ENCODE measurements around the gene CCDC201. TPM values are rescaled to one million over a fixed set of nuclear protein-coding genes. Genes with fewer than 3 reads are reported as not detected.

CCDC201 gene
- polyA plus RNA-seq, 1 of the 3 experiments (the other 2 are of a cell fraction), result not detected

DNA sequence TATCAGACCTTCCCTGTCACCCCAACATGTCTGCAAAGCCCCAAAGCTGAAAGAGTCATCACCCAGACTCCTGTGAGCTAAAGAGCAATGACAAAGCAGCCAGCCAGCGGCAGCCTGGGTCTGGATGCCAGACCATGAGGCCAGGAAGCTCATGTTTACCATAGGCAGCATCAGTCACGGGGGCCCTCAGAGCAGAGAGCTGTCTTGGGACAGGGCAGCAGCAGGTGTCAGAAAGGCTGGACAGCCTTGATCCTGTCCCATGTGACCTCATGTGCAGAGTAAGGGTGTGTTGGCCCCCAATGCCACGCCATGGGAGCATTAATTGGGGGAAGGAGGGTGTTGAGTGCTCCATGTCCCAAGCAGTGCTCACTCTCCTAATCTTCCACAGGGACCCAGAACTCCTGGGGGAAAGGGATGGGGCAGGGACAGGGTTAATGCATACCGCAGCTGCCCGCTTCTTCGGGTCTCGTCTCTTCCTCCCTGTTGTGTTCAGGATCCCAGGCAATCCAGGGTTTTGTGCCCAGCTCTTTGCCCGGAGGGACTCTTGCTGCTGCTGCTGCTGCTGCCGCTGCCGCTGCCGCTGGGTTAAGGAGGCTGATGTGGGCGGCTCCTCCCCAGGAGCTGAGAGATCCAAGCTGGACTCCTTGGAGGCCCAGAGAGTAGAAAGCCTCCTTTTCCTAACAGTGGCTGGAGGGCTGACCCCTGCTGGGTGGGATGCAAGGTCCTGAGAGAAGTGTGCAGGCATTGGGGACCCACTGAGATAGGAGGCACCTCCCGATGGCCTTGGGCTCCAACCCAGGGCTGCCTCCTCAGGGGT lies 7.1 kb downstream of the CCDC201 start:
- CTCF ChIA-PET, result interaction anchor here (1.1 to 3.2 kb wide), 3 partner anchors 8 to 57 kb away, joined by 3 to 17 read pairs (median 3); no protein-coding TSS in a partner anchor

More for the DNA sequence above, 7.1 kb downstream of the CCDC201 start:
- Histone ChIP-seq H3K4me2 (no peak overlapping the region), H2AFZ (ENCODE audit: low read depth) (no peak overlapping the region), H3K27me3 (ENCODE audit: insufficient read depth) (peaks cover 16% of the 10 kb centered on the region), H3K9me2 (no peaks in the 10 kb centered on the region), H3K4me3 (ENCODE audit: low read depth in 2 of 2, low read length in 1 of 2) (no peak overlapping the region), H3K36me3 (replicated peaks in 1 of 2; ENCODE audit: control insufficient read depth in 1 of 2, insufficient read depth in 2 of 2, low read length in 1 of 2) (no peaks in the 10 kb centered on the region), H3K9ac (no peak overlapping the region), H4K20me1 (ENCODE audit: insufficient read depth) (no peaks in the 10 kb centered on the region), H3K27ac (ENCODE audit: low read depth in 2 of 2, low read length in 1 of 2) (no peak overlapping the region), H3K9me3 (no peaks in the 10 kb centered on the region), H3F3A (replicated peaks; ENCODE audit: insufficient read depth) (no peaks in the 10 kb centered on the region), H3K4me1 (ENCODE audit: control insufficient read depth in 1 of 2, insufficient read depth in 2 of 2, low read depth in 1 of 2, low read length in 1 of 2) (no peaks in the 10 kb centered on the region; a peak in 1 of 4 replicates), H3K79me2 (ENCODE audit: insufficient read depth) (no peaks in the 10 kb centered on the region)
- 68% methylated on average over 13 of the region's 13 CpGs for WGBS (ENCODE audit: low lambda C conversion rate)
- POLR2A ChIA-PET, result no interaction called here
- DNase-seq, result no peak
- TF ChIP-seq SIN3A (IDR thresholded peaks at IDR 0.05; ENCODE audit: borderline replicate concordance, low read depth, low read length) (no peak), NFIC (IDR thresholded peaks at IDR 0.05; ENCODE audit: borderline replicate concordance) (no peak), CTCF (IDR thresholded peaks at IDR 0.05) (no peak), CHD2 (IDR thresholded peaks at IDR 0.05; ENCODE audit: low read length, partially characterized antibody) (no peak), POLR2AphosphoS5 (IDR thresholded peaks at IDR 0.05; ENCODE audit: low read depth, low read length) (no peak), TCF12 (IDR thresholded peaks at IDR 0.05) (no peak), IRF3 (IDR thresholded peaks at IDR 0.05; ENCODE audit: low read depth, low read length) (no peak), GATA2 (CRISPR knock-in tag; IDR thresholded peaks at IDR 0.05) (no peak), PBX3 (IDR thresholded peaks at IDR 0.05) (no peak), MEF2A (IDR thresholded peaks at IDR 0.05; ENCODE audit: borderline replicate concordance, low read depth) (no peak), TEAD4 (IDR thresholded peaks at IDR 0.05; ENCODE audit: borderline replicate concordance, insufficient read depth) (no peak), MXI1 (IDR thresholded peaks at IDR 0.05; ENCODE audit: low read depth, low read length) (no peak), JUND (IDR thresholded peaks at IDR 0.05) (no peak)
- TF ChIP-seq, protein P1, sequence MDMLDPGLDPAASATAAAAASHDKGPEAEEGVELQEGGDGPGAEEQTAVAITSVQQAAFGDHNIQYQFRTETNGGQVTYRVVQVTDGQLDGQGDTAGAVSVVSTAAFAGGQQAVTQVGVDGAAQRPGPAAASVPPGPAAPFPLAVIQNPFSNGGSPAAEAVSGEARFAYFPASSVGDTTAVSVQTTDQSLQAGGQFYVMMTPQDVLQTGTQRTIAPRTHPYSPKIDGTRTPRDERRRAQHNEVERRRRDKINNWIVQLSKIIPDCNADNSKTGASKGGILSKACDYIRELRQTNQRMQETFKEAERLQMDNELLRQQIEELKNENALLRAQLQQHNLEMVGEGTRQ (IDR thresholded peaks at IDR 0.05; ENCODE audit: borderline replicate concordance, low read depth, low read length), result no peak
- TF ChIP-seq, protein P2, sequence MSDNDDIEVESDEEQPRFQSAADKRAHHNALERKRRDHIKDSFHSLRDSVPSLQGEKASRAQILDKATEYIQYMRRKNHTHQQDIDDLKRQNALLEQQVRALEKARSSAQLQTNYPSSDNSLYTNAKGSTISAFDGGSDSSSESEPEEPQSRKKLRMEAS (IDR thresholded peaks at IDR 0.05; ENCODE audit: low read depth), result no peak
